SK-N-SH treated with all-trans-retinoic acid at 6 μM for 48 hours (cell line): ENCODE data around the gene WDR37.

Experiments
- ATAC-seq: fragments of 200-7000 bp; cut with Tn5 transposase; 3 replicates; pipeline ENCODE4 v1.9.1; 2020; ENCODE audit warnings: mild to moderate bottlenecking, moderate library complexity
- ARNTL ChIP-seq: fragments of 450-650 bp; formaldehyde crosslinking; IDR thresholded peaks from 2 replicates; pipeline ENCODE4 v1.5.0; 2020; ENCODE audit warnings: low read depth, mild to moderate bottlenecking, moderate library complexity, borderline replicate concordance
- BACH2 ChIP-seq: fragments of 250-450 bp; sonication (Bioruptor Pico); IDR thresholded peaks from 2 replicates; pipeline ENCODE4 v1.9.0; 2021; ENCODE audit warnings: mild to moderate bottlenecking, borderline replicate concordance
- CREB5 ChIP-seq: fragments of 250-450 bp; sonication (Bioruptor Pico); IDR thresholded peaks from 2 replicates; pipeline ENCODE4 v1.5.1; 2020; ENCODE audit warnings: low read depth, mild to moderate bottlenecking, moderate library complexity
- CSDC2 ChIP-seq: fragments of 250-450 bp; sonication (Bioruptor Pico); IDR thresholded peaks from 2 replicates; pipeline ENCODE4 v1.5.0; 2020; ENCODE audit warnings: mild to moderate bottlenecking, moderate library complexity
- CSRNP3 ChIP-seq: fragments of 250-450 bp; sonication (Bioruptor Pico); IDR thresholded peaks from 2 replicates; pipeline ENCODE4 v1.5.1; 2021; ENCODE audit warnings: mild to moderate bottlenecking, moderate library complexity
- ESRRG ChIP-seq: fragments of 250-450 bp; sonication (Bioruptor Pico); IDR thresholded peaks from 2 replicates; pipeline ENCODE4 v1.6.1; 2021; ENCODE audit warnings: mild to moderate bottlenecking
- GLIS3 ChIP-seq: fragments of 250-450 bp; sonication (Bioruptor Pico); IDR thresholded peaks from 2 replicates; pipeline ENCODE4 v1.5.0; 2020; ENCODE audit warnings: mild to moderate bottlenecking, moderate library complexity
- ISL1 ChIP-seq: fragments of 250-450 bp; sonication (Bioruptor Pico); IDR thresholded peaks from 2 replicates; pipeline ENCODE4 v2.1.2; 2022; ENCODE audit warnings: mild to moderate bottlenecking, moderate library complexity
- OSR1 ChIP-seq: fragments of 250-450 bp; sonication (Bioruptor Pico); IDR thresholded peaks from 2 replicates; pipeline ENCODE4 v1.8.0; 2022; ENCODE audit warnings: moderate library complexity, mild to moderate bottlenecking, inconsistent platforms
- POU6F1 ChIP-seq: fragments of 250-450 bp; sonication (Bioruptor Pico); IDR thresholded peaks from 2 replicates; pipeline ENCODE4 v1.8.0; 2021; ENCODE audit warnings: low read depth, mild to moderate bottlenecking, moderate library complexity, borderline replicate concordance
- PPARA ChIP-seq: fragments of 250-450 bp; sonication (Bioruptor Pico); IDR thresholded peaks from 2 replicates; pipeline ENCODE4 v1.5.0; 2020; ENCODE audit warnings: mild to moderate bottlenecking, borderline replicate concordance
- RARB ChIP-seq: fragments of 250-450 bp; sonication (Bioruptor Pico); IDR thresholded peaks from 2 replicates; pipeline ENCODE4 v1.8.0; 2021; ENCODE audit warnings: mild to moderate bottlenecking, moderate library complexity
- SNAI2 ChIP-seq: fragments of 250-450 bp; sonication (Bioruptor Pico); IDR thresholded peaks from 2 replicates; pipeline ENCODE4 v1.5.0; 2020; ENCODE audit warnings: mild to moderate bottlenecking, moderate library complexity
- TCF4 ChIP-seq: fragments of 250-450 bp; sonication (Bioruptor Pico); IDR thresholded peaks from 2 replicates; pipeline ENCODE4 v1.8.0; 2021; ENCODE audit warnings: mild to moderate bottlenecking, moderate library complexity, borderline replicate concordance
- ZC3H10 ChIP-seq: fragments of 250-450 bp; sonication (Bioruptor Pico); IDR thresholded peaks from 2 replicates; pipeline ENCODE4 v1.5.1; 2021; ENCODE audit warnings: mild to moderate bottlenecking, moderate library complexity
- ZFP3 ChIP-seq: fragments of 250-450 bp; sonication (Bioruptor Pico); IDR thresholded peaks from 2 replicates; pipeline ENCODE4 v1.5.0; 2020; ENCODE audit warnings: mild to moderate bottlenecking, moderate library complexity
- ZFP30 ChIP-seq: fragments of 450-650 bp; formaldehyde crosslinking; IDR thresholded peaks from 2 replicates; pipeline ENCODE4 v1.5.0; 2022; ENCODE audit warnings: mild to moderate bottlenecking, moderate library complexity
- ZNF70 ChIP-seq: fragments of 450-650 bp; formaldehyde crosslinking; IDR thresholded peaks from 2 replicates; pipeline ENCODE4 v1.5.0; 2020; ENCODE audit warnings: mild to moderate bottlenecking, moderate library complexity
- ZNF8 ChIP-seq: fragments of 450-650 bp; formaldehyde crosslinking; IDR thresholded peaks from 2 replicates; pipeline ENCODE4 v1.5.0; 2020; ENCODE audit warnings: mild to moderate bottlenecking, moderate library complexity
- TF ChIP-seq, protein P1 (sequence below): fragments of 250-450 bp; sonication (Bioruptor Pico); IDR thresholded peaks from 2 replicates; pipeline ENCODE4 v1.8.0; 2020; ENCODE audit warnings: mild to moderate bottlenecking, moderate library complexity, borderline replicate concordance
- TF ChIP-seq, protein P2 (sequence below): fragments of 250-450 bp; sonication (Bioruptor Pico); IDR thresholded peaks from 2 replicates; pipeline ENCODE4 v1.5.0; 2020; ENCODE audit warnings: mild to moderate bottlenecking, moderate library complexity

The WDR37 gene

DNA sequence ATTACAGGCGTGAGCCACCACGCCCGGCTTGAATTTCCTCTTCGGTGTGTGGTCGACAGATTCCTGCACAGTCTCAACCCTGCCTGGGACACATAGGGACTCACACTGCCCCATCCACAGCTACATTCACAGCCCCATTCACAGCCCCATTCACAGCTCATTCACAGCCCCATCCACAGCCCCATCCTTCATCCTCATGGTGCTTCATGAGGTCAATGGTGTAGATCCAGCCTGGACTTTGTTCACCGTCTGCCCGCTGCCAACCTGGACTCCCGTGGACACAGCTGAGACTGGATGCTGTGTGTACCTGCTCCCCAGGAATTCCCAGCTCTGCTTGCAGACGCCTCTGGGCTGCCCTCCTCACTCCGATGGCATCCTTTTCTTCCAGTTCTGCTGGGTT, 35.7 kb upstream of the WDR37 start:
- ATAC-seq: peak; percentile 41
- TF ChIP-seq ZNF70 (CRISPR knock-in tag) (no peak), ZFP3 (CRISPR knock-in tag) (no peak), BACH2 (CRISPR knock-in tag) (no peak), PPARA (CRISPR knock-in tag) (no peak), GLIS3 (no peak), ZFP30 (CRISPR knock-in tag) (no peak), ISL1 (CRISPR knock-in tag) (no peak), CSDC2 (CRISPR knock-in tag) (no peak), SNAI2 (CRISPR knock-in tag) (no peak), TCF4 (CRISPR knock-in tag) (no peak), POU6F1 (CRISPR knock-in tag) (no peak), CREB5 (CRISPR knock-in tag) (no peak), ZNF8 (CRISPR knock-in tag) (no peak)
- TF ChIP-seq, protein P1, sequence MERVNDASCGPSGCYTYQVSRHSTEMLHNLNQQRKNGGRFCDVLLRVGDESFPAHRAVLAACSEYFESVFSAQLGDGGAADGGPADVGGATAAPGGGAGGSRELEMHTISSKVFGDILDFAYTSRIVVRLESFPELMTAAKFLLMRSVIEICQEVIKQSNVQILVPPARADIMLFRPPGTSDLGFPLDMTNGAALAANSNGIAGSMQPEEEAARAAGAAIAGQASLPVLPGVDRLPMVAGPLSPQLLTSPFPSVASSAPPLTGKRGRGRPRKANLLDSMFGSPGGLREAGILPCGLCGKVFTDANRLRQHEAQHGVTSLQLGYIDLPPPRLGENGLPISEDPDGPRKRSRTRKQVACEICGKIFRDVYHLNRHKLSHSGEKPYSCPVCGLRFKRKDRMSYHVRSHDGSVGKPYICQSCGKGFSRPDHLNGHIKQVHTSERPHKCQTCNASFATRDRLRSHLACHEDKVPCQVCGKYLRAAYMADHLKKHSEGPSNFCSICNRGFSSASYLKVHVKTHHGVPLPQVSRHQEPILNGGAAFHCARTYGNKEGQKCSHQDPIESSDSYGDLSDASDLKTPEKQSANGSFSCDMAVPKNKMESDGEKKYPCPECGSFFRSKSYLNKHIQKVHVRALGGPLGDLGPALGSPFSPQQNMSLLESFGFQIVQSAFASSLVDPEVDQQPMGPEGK (CRISPR knock-in tag): no peak

GRCh38 chr10:1020958-1021357, 35.2 kb upstream of the WDR37 start:
- ATAC-seq: peak; percentile 19
- no peak for TF ChIP-seq ESRRG (CRISPR knock-in tag)
- TF ChIP-seq POU6F1 (CRISPR knock-in tag): no peak
- TF ChIP-seq CREB5 (CRISPR knock-in tag): no peak
- no peak for TF ChIP-seq ARNTL (CRISPR knock-in tag)
- no peak for TF ChIP-seq ZNF8 (CRISPR knock-in tag)
- TF ChIP-seq ZC3H10 (CRISPR knock-in tag): no peak
- no peak for TF ChIP-seq OSR1 (CRISPR knock-in tag)
- TF ChIP-seq SNAI2 (CRISPR knock-in tag): no peak
- TF ChIP-seq, protein P2, sequence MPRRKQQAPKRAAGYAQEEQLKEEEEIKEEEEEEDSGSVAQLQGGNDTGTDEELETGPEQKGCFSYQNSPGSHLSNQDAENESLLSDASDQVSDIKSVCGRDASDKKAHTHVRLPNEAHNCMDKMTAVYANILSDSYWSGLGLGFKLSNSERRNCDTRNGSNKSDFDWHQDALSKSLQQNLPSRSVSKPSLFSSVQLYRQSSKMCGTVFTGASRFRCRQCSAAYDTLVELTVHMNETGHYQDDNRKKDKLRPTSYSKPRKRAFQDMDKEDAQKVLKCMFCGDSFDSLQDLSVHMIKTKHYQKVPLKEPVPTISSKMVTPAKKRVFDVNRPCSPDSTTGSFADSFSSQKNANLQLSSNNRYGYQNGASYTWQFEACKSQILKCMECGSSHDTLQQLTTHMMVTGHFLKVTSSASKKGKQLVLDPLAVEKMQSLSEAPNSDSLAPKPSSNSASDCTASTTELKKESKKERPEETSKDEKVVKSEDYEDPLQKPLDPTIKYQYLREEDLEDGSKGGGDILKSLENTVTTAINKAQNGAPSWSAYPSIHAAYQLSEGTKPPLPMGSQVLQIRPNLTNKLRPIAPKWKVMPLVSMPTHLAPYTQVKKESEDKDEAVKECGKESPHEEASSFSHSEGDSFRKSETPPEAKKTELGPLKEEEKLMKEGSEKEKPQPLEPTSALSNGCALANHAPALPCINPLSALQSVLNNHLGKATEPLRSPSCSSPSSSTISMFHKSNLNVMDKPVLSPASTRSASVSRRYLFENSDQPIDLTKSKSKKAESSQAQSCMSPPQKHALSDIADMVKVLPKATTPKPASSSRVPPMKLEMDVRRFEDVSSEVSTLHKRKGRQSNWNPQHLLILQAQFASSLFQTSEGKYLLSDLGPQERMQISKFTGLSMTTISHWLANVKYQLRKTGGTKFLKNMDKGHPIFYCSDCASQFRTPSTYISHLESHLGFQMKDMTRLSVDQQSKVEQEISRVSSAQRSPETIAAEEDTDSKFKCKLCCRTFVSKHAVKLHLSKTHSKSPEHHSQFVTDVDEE (CRISPR knock-in tag): no peak
- no peak for TF ChIP-seq PPARA (CRISPR knock-in tag)
- TF ChIP-seq CSRNP3 (CRISPR knock-in tag): no peak
- no peak for TF ChIP-seq RARB (CRISPR knock-in tag)
